Gastroesophageal sphincter (tissue), 3 donors: Measurements from ENCODE around the gene MTHFD1L.

ENCODE experiments used
- CTCF ChIP-seq, 4 experiments: fragments of 200-600 bp in 2 of 4; fragments of 450-650 bp in 2 of 4; sonication (generic) in 1 of 4; IDR thresholded peaks; one replicate each; pipeline ENCODE4 v1.5.1; 2017 to 2019; ENCODE audit warnings: antibody characterized with exemption in 4 of 4, mild to moderate bottlenecking in 2 of 4, moderate library complexity in 2 of 4
- EP300 ChIP-seq: sonication (generic); formaldehyde crosslinking; IDR thresholded peaks from one replicate; pipeline ENCODE4 v1.6.1; 2017; ENCODE audit warnings: antibody characterized with exemption, mild to moderate bottlenecking
- POLR2A ChIP-seq, 2 donors: fragments of 450-650 bp; IDR thresholded peaks; one replicate each; pipeline ENCODE4 v1.6.1; 2017; ENCODE audit warnings: antibody characterized with exemption in 2 of 2, mild to moderate bottlenecking in 2 of 2, moderate library complexity in 1 of 2

GRCh38 chr6:150857062-150857944 lies 8.2 kb upstream of the MTHFD1L start:
- TF ChIP-seq CTCF (IDR thresholded peaks at IDR 0.05) (no peak), POLR2A (IDR thresholded peaks at IDR 0.05) (no peak), EP300 (no peak)
